ENCODE measurements around the gene HOXC5. TPM values are rescaled to one million over a fixed set of nuclear protein-coding genes. Genes with fewer than 3 reads are reported as not detected.

Gene HOXC5
- total RNA-seq, 1 donor from 2014 or later = not detected

DNA sequence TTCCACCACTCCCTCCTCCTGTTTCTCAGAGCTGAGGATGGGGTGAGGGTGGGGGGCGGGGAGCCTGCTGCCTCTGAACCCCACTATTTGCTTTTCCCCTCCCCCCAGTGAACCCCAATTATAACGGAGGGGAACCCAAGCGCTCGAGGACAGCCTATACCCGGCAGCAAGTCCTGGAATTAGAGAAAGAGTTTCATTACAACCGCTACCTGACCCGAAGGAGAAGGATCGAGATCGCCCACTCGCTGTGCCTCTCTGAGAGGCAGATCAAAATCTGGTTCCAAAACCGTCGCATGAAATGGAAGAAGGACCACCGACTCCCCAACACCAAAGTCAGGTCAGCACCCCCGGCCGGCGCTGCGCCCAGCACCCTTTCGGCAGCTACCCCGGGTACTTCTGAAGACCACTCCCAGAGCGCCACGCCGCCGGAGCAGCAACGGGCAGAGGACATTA is 21.9 kb downstream of the HOXC5 start:
- Mint-ChIP-seq H3K4me1 (ENCODE audit: unreplicated experiment) (peaks cover 7% of the 10 kb centered on the region), H3K27ac (ENCODE audit: unreplicated experiment) (no peak overlapping the region), H3K4me3 (ENCODE audit: unreplicated experiment) (no peak overlapping the region), H3K36me3 (ENCODE audit: low read depth, unreplicated experiment) (peaks cover 3% of the 10 kb centered on the region), H3K27me3 (ENCODE audit: unreplicated experiment) (peaks cover 46% of the 10 kb centered on the region), H3K9me3 (ENCODE audit: unreplicated experiment) (no peaks in the 10 kb centered on the region)
- TF ChIP-seq, protein P1, sequence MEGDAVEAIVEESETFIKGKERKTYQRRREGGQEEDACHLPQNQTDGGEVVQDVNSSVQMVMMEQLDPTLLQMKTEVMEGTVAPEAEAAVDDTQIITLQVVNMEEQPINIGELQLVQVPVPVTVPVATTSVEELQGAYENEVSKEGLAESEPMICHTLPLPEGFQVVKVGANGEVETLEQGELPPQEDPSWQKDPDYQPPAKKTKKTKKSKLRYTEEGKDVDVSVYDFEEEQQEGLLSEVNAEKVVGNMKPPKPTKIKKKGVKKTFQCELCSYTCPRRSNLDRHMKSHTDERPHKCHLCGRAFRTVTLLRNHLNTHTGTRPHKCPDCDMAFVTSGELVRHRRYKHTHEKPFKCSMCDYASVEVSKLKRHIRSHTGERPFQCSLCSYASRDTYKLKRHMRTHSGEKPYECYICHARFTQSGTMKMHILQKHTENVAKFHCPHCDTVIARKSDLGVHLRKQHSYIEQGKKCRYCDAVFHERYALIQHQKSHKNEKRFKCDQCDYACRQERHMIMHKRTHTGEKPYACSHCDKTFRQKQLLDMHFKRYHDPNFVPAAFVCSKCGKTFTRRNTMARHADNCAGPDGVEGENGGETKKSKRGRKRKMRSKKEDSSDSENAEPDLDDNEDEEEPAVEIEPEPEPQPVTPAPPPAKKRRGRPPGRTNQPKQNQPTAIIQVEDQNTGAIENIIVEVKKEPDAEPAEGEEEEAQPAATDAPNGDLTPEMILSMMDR (IDR thresholded peaks at IDR 0.05; ENCODE audit: unreplicated experiment) = no peak
- DNase-seq (ENCODE audit: low spot score) = no peak

DNA sequence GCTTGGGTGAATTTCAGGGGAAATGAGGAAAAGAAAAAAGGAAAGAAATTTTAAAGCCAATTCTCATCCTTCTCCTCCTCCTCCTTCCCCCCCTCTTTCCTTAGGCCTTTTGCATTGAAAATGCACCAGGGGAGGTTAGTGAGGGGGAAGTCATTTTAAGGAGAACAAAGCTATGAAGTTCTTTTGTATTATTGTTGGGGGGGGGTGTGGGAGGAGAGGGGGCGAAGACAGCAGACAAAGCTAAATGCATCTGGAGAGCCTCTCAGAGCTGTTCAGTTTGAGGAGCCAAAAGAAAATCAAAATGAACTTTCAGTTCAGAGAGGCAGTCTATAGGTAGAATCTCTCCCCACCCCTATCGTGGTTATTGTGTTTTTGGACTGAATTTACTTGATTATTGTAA is 22.7 kb downstream of the HOXC5 start:
- Mint-ChIP-seq H3K4me3 (ENCODE audit: unreplicated experiment) (no peak overlapping the region), H3K27ac (ENCODE audit: unreplicated experiment) (no peak overlapping the region), H3K36me3 (ENCODE audit: low read depth, unreplicated experiment) (peaks cover 3% of the 10 kb centered on the region), H3K27me3 (ENCODE audit: unreplicated experiment) (peaks cover 43% of the 10 kb centered on the region), H3K9me3 (ENCODE audit: unreplicated experiment) (no peaks in the 10 kb centered on the region), H3K4me1 (ENCODE audit: unreplicated experiment) (peaks cover 12% of the 10 kb centered on the region)
- DNase-seq (ENCODE audit: low spot score) = no peak
- TF ChIP-seq, protein P1 (IDR thresholded peaks at IDR 0.05; ENCODE audit: unreplicated experiment) = no peak

DNA sequence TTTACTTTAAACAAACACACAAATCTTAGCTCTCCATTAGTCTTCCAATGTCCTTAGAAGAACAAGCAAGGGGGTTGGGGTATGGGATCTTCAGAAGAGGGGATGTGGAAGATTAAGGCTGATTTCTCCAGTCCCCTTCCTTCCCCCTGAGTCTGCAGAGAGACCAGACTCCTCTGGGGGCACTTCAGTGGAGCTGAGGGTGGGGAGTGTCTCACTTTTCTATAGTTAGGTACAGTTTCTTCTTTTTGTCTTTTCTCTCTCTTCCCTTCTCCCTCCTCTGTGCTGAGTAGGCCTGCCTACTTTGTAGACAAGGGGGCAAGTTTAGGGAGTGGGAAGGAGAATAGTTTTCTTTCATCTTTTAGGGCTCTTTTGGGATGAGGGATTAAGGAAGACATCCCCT is 23.3 kb downstream of the HOXC5 start:
- Mint-ChIP-seq H3K27me3 (ENCODE audit: unreplicated experiment) (peaks cover 42% of the 10 kb centered on the region), H3K4me1 (ENCODE audit: unreplicated experiment) (peaks cover 12% of the 10 kb centered on the region)

DNA sequence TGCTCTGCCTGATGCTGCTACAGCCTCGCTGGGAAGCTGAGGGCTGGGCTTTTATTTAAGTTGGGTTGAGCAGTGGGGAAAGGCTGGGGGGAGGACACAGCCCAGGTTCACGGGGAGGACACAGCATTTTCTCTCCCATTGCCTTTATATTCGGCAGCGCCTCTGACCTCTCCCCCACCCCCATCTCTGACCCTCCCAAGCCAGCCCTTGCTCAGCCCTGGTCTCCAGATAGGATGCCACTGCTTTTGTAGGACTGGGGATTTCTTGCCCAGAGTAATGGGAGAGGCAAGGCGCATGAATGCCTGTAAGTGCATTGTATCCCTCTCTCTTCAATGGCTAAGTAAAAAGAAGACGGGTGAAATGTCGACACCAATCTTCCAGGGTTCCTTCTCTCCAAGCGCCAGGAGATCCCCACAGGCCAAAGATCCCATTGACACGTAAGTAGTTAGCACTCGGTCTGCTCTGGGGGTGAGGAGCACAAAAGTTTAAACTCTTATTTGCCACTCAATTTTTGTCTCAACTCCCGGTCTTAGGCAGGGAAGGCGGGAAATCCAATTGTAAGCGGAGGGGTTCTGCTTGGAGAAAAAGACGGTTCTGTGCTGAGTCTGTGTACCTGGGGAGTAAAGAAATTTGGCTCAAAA is 25.4 kb downstream of the HOXC5 start:
- Mint-ChIP-seq H3K4me3 (ENCODE audit: unreplicated experiment) (no peak overlapping the region), H3K36me3 (ENCODE audit: low read depth, unreplicated experiment) (no peaks in the 10 kb centered on the region), H3K27ac (ENCODE audit: unreplicated experiment) (no peak overlapping the region), H3K4me1 (ENCODE audit: unreplicated experiment) (peaks cover 6% of the 10 kb centered on the region), H3K27me3 (ENCODE audit: unreplicated experiment) (peaks cover 40% of the 10 kb centered on the region), H3K9me3 (ENCODE audit: unreplicated experiment) (no peaks in the 10 kb centered on the region)
- no peak for DNase-seq (ENCODE audit: low spot score)
- TF ChIP-seq, protein P1 (IDR thresholded peaks at IDR 0.05; ENCODE audit: unreplicated experiment) = no peak

More for the DNA sequence above, 23.3 kb downstream of the HOXC5 start:
- Mint-ChIP-seq H3K27ac (ENCODE audit: unreplicated experiment) (no peak overlapping the region), H3K9me3 (ENCODE audit: unreplicated experiment) (no peaks in the 10 kb centered on the region), H3K4me3 (ENCODE audit: unreplicated experiment) (no peak overlapping the region), H3K36me3 (ENCODE audit: low read depth, unreplicated experiment) (peaks cover 3% of the 10 kb centered on the region)
- TF ChIP-seq, protein P1 (IDR thresholded peaks at IDR 0.05; ENCODE audit: unreplicated experiment) = no peak
- DNase-seq (ENCODE audit: low spot score) = no peak

DNA sequence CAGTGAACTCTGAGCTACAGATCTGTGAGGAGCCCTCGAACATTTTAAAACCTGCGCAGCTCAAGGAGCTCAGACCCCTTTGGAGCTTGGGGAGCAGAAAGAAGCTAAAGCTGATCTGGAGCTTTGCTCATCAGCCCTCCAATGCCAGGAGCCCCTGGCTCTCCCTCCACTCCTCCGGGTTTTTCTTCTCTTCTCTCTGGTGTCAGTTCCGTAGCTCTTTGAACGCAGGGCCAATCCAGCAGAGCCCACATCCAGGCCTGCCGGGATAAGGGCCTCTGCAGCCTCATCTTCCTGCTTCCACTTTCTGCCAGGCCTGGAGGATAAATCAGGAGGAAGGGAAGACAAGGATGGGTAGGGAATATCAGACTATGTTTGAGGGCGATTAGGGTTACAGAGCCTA is 26.8 kb downstream of the HOXC5 start:
- peaks cover 37% of the 10 kb centered on the region for H3K27me3 Mint-ChIP-seq (ENCODE audit: unreplicated experiment)

More for the DNA sequence above, 26.8 kb downstream of the HOXC5 start:
- no peak overlapping the region for H3K4me3 Mint-ChIP-seq (ENCODE audit: unreplicated experiment)
- no peak overlapping the region for H3K27ac Mint-ChIP-seq (ENCODE audit: unreplicated experiment)
- no peaks in the 10 kb centered on the region for H3K36me3 Mint-ChIP-seq (ENCODE audit: low read depth, unreplicated experiment)
- no peak for DNase-seq (ENCODE audit: low spot score)
- peaks cover 6% of the 10 kb centered on the region for H3K4me1 Mint-ChIP-seq (ENCODE audit: unreplicated experiment)
- TF ChIP-seq, protein P1 (IDR thresholded peaks at IDR 0.05; ENCODE audit: unreplicated experiment) = no peak
- H3K9me3 Mint-ChIP-seq (ENCODE audit: unreplicated experiment) = no peaks in the 10 kb centered on the region
